Aorta (tissue), 5 donors: ENCODE measurements around the gene ZFP1. TPM values are rescaled to one million over a fixed set of nuclear protein-coding genes. Genes with fewer than 3 reads are reported as not detected.

Experiments
- ATAC-seq: fragments of 200-7000 bp; cut with Tn5 transposase; one replicate; pipeline ENCODE4 v1.9.1; 2022; ENCODE audit warnings: moderate library complexity; ENCODE audit not compliant: low FRiP score
- DNase-seq, 2 donors: peaks; one replicate each; pipeline ENCODE4 v3.0.0-alpha.2; 2020
- H3K27ac ChIP-seq, 2 donors: one replicate each; pipeline ENCODE4 v1.5.1; 2013; ENCODE audit warnings: low read length in 2 of 2, mild to moderate bottlenecking in 2 of 2, moderate library complexity in 2 of 2, control low read depth in 1 of 2, inconsistent platforms in 1 of 2, low read depth in 1 of 2
- H3K27me3 ChIP-seq, 2 donors: one replicate each; pipeline ENCODE4 v1.6.1; 2013; ENCODE audit warnings: control low read depth in 1 of 2, low read length in 1 of 2, mild to moderate bottlenecking in 1 of 2, moderate library complexity in 1 of 2; ENCODE audit not compliant: insufficient read depth in 2 of 2, control insufficient read depth in 1 of 2
- H3K36me3 ChIP-seq, 2 donors: one replicate each; pipeline ENCODE4 v1.6.1; 2013; ENCODE audit warnings: control low read depth in 1 of 2, low read length in 1 of 2, mild to moderate bottlenecking in 1 of 2; ENCODE audit not compliant: insufficient read depth in 2 of 2, control insufficient read depth in 1 of 2
- H3K4me1 ChIP-seq, 2 donors: one replicate each; pipeline ENCODE4 v1.6.1; 2013; ENCODE audit warnings: low read length in 2 of 2, control low read depth in 1 of 2, mild to moderate bottlenecking in 1 of 2, moderate library complexity in 1 of 2; ENCODE audit not compliant: insufficient read depth in 2 of 2, control insufficient read depth in 1 of 2
- H3K4me3 ChIP-seq, 2 donors: one replicate each; pipeline ENCODE4 v1.5.1; 2013; ENCODE audit warnings: low read length in 2 of 2, control low read depth in 1 of 2, mild to moderate bottlenecking in 1 of 2
- H3K9me3 ChIP-seq: one replicate; pipeline ENCODE4 v1.6.1; 2013; ENCODE audit warnings: mild to moderate bottlenecking, low read length; ENCODE audit not compliant: control insufficient read depth
- WGBS, 2 donors: extraction: QIAGEN DNeasy Blood & Tissue Kit; methylation state at CpG; one replicate each; pipeline ENCODE4 v1.1.7; 2013; 5-methylcytosine and 5-hydroxymethylcytosine counted together
- intact Hi-C, 2 donors: fragments of 100-400 bp; cut with DNase I; formaldehyde crosslinking; loops; one replicate each; pipeline versions ENCODE4 v1.14.2 to v1.15.0; 2022
- polyA plus RNA-seq, 2 donors: library from polyadenylated mRNA; stranded (reverse); fragments of 200-250 nt; gene quantifications; one replicate each; pipeline ENCODE4 v1.2.3, GENCODE V29; 2013
- total RNA-seq, 2 donors: library from RNA; stranded (reverse); fragmentation: NEBNext Ultra II Directional; extraction: Animal tissue kit (Norgen Biotek cat#: 25700); gene quantifications; one replicate each; pipeline ENCODE4 v1.2.1, GENCODE V29; 2021
- donor health status: healthy with polysubstance abuse.
- donor health status: Bipolar disorder and iron deficiency.
- donor health status: DM: no; HTN: no; CAD: no.
- donor health status: DM: no; HTN: no; CAD: no.
- donor health status: DM: yes; HTN: yes; CAD: no.

The ZFP1 gene
- total and polyA plus RNA-seq, 4 donors = 3.9 to 19.2 (median 9.7) TPM

GRCh38 chr16:75111961-75112733 lies 36.2 kb upstream of the ZFP1 start:
- intact Hi-C loops = loop anchor here (1.0 kb wide), 1 partner anchor 114 kb away; no protein-coding TSS in a partner anchor
- no peaks in the 10 kb centered on the region for H3K36me3 ChIP-seq
- 60 to 65% methylated on average over 26 of the region's 26 CpGs for WGBS, 2 donors
- peaks cover 0 to 3% of the 10 kb centered on the region in 2 donors for H3K4me1 ChIP-seq
- DNase-seq (no peak), ATAC-seq (no peak)
- no peaks in the 10 kb centered on the region for H3K9me3 ChIP-seq
- H3K27me3 ChIP-seq = no peaks in the 10 kb centered on the region
- H3K4me3 ChIP-seq = no peak overlapping the region
- no peak overlapping the region for H3K27ac ChIP-seq

DNA sequence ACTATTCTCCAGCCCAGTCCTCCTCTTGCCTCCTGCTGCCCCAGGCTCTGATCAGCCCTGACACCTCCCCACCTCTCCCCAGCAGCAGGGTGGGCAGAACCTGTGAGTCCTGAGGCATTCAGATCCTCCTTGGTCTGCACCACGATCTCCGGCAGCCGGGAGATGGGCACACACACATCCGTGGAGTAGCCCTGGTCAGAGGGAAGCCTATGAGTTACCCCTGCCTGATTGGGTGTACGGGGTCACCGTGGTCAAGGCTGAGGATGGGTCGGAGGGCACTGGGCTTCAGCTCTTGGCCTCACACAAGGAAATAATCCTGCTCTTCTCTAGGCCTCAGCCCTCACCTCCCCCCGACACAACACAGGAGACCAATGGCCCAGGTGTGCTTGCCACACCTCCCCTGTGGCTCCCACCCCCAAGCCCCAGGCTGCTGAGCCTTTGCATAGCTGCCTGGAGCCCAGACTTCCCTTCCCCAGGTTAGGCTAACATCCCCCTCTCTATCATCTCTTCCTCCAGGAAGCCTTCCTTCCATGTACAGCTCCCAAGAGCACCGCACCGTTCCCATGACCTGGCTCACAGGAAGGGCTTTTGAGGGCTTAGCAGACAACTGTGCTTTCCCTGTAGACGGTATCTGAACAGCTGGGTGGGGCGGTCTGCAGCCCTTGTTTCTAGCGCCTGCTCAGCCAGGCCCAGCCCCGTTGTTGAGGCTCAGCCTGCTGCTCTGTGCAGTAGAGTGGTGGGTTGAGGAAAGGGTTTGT lies 35.4 kb upstream of the ZFP1 start:
- Histone ChIP-seq H3K27ac (no peak overlapping the region), H3K27me3 (no peaks in the 10 kb centered on the region), H3K4me1 (peaks cover 0 to 3% of the 10 kb centered on the region in 2 donors), H3K4me3 (no peak overlapping the region), H3K36me3 (no peaks in the 10 kb centered on the region), H3K9me3 (no peaks in the 10 kb centered on the region)
- no peak for DNase-seq
- intact Hi-C loops = no loop called here
- ATAC-seq = no peak
- 68 to 75% methylated on average over 14 of the region's 14 CpGs for WGBS, 2 donors

DNA sequence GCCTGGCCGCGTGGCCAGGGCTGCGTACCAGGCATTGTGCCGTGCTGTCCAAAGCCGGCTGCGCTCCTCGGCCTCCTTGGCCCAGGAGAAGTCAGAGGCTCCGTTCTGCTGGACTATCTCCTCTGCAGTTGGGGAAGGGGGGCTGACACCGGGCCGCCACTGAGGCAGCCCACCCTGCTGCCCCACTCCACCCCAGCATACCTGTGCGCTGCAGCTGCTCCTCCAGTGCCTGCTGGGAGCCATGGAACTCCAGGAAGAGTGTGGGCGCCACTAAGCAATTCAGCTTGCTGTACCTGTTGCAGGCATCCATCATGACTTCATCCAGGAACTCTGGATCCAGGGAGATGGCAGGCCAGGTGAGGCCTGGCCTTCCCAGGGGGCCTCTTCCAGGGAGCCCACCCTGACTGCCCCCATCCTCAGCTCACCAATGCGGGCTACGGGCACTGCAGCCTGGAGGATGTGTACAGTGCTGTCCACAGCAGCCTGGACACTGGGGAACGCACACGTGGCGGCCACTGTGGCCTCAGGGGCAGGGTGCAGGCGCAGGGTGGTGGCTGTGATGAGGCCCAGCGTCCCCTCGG lies 34.7 kb upstream of the ZFP1 start:
- H3K36me3 ChIP-seq = no peaks in the 10 kb centered on the region
- no peak overlapping the region for H3K27ac ChIP-seq
- WGBS, 2 donors = 81 to 84% methylated on average over 20 of the region's 20 CpGs
- DNase-seq (no peak), ATAC-seq (no peak)
- H3K4me3 ChIP-seq = no peak overlapping the region
- H3K27me3 ChIP-seq = no peaks in the 10 kb centered on the region
- H3K9me3 ChIP-seq = no peaks in the 10 kb centered on the region
- intact Hi-C loops = no loop called here
- H3K4me1 ChIP-seq = peaks cover 0 to 3% of the 10 kb centered on the region in 2 donors

- WGBS, 2 donors = 82 to 84% methylated on average over 39 to 44 of the region's 44 CpGs
- H3K27ac ChIP-seq = no peak overlapping the region
- intact Hi-C loops = no loop called here
- DNase-seq (peak in 1 of 2 donors; percentile 66), ATAC-seq (no peak)
- H3K4me3 ChIP-seq = no peak overlapping the region
- no peaks in the 10 kb centered on the region for H3K27me3 ChIP-seq
- H3K9me3 ChIP-seq = no peaks in the 10 kb centered on the region
- H3K4me1 ChIP-seq = peaks cover 0 to 3% of the 10 kb centered on the region in 2 donors
- no peaks in the 10 kb centered on the region for H3K36me3 ChIP-seq
Observed at GRCh38 chr16:75114179-75114945, 34.0 kb upstream of the ZFP1 start.

- no peaks in the 10 kb centered on the region for H3K27me3 ChIP-seq
- WGBS, 2 donors = 88 to 91% methylated on average over 45 of the region's 45 CpGs
- DNase-seq = peak in 1 of 2 donors; percentile 41
- H3K9me3 ChIP-seq = no peaks in the 10 kb centered on the region
- H3K4me1 ChIP-seq = no peaks in the 10 kb centered on the region
- no peak overlapping the region for H3K27ac ChIP-seq
- no peak overlapping the region for H3K4me3 ChIP-seq
- intact Hi-C loops = no loop called here
- ATAC-seq = no peak
- no peaks in the 10 kb centered on the region for H3K36me3 ChIP-seq
Observed at GRCh38 chr16:75114946-75115825, 33.1 kb upstream of the ZFP1 start.

DNA sequence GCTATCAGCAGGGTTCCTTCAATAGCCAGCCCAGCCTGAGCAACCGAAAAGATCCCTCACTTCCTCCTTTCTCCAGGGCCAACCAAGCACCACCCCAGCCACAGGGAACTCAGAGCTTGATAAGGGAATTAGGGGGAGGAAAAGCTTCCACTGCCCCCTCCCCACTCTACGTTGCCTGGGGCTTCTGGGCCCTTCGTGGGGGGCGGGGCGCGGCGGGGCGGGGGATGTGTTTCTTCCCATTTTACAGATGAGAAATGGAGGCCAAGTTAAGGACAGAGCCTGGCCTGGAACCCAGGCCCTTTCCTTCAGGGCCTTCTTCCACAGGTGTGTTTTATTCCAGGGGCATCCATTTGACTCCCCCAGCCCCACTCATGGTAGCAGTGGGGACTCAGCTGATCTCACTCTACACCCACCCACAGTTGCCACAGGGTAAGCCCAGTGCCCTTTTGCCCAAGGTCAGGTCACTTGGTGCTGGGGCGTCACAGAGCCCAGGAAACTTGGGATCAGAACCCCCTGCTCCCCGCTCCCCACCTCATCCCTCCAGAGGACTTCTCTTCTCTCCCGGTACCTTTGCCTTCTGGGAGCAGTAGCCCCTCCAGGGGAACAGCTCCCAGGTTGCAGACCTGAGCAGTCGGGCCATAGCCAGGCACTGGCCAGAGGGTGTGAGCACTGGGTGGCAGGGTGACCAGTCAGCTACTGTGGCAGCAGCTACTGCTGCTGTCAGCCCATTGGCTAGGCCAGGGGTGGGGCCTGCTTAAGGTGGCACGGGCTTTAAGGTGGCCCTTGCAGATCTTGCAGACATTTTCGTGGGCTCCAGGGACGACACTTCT lies 32.0 kb upstream of the ZFP1 start, which contains the start of gene LDHD:
LDHD (minus strand) TSS at position 700 of the 830 bp plus-strand sequence; CDS start at position 640, 60 bp downstream.
- H3K27ac ChIP-seq = peak within 1 kb of the TSS in 1 of 2 donors; percentile 19
- H3K4me3 ChIP-seq = peak within 1 kb of the TSS; percentile 41 to 77
- no peaks in the 10 kb centered on the region for H3K36me3 ChIP-seq
- DNase-seq = peak; percentile 89 to 94
- intact Hi-C loops = no loop called here
- H3K9me3 ChIP-seq = no peaks in the 10 kb centered on the region
- 42 to 49% methylated on average over 15 of the region's 15 CpGs for WGBS, 2 donors
- H3K4me1 ChIP-seq = no peaks in the 10 kb centered on the region
- H3K27me3 ChIP-seq = no peaks in the 10 kb centered on the region
- ATAC-seq = peak; percentile 89

DNA sequence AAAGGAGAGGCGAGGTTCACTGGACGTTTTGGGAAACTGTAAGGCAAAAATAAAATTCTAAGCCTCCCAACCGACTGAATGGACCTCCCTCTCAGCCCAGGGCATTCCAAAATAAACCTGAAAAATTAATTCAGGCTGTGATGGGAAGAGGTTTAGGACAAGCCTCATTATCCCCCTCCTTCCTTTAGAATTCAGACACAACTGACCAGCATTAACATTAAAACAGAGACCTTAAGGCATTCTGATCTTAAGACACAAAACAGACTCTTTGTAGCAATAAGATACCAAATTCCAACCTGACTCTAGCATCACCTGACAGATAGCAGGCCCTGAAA lies 31.4 kb upstream of the ZFP1 start:
- DNase-seq (no peak), ATAC-seq (no peak)
- Histone ChIP-seq H3K4me3 (no peak overlapping the region), H3K36me3 (no peaks in the 10 kb centered on the region), H3K4me1 (no peaks in the 10 kb centered on the region), H3K27ac (no peak overlapping the region), H3K27me3 (no peaks in the 10 kb centered on the region), H3K9me3 (peaks cover under 1% of the 10 kb centered on the region)
- 26 to 27% methylated on average over 3 of the region's 3 CpGs for WGBS, 2 donors
- intact Hi-C loops = no loop called here
